Breast epithelium (tissue), 3 donors: ENCODE measurements around the gene IMMP2L.
A peak's percentile ranks its signal among the peaks of the same experiment; 100 is the strongest.

Experiments used
- CTCF ChIP-seq, 3 donors: fragments of 450-650 bp; IDR thresholded peaks; one replicate each; pipeline ENCODE4 v1.5.1; 2016 to 2017; ENCODE audit warnings: antibody characterized with exemption in 3 of 3, mild to moderate bottlenecking in 3 of 3, moderate library complexity in 3 of 3
- POLR2A ChIP-seq: fragments of 450-650 bp; IDR thresholded peaks from one replicate; pipeline ENCODE4 v1.6.1; 2016; ENCODE audit warnings: antibody characterized with exemption, mild to moderate bottlenecking, moderate library complexity

GRCh38 chr7:111089822-111090426, 472.4 kb downstream of the IMMP2L start:
- TF ChIP-seq POLR2A (no peak), CTCF (IDR thresholded peaks at IDR 0.05) (peak; percentile 33 to 59 (median 36))
